Activated CD8-positive, alpha-beta memory T cell treated with anti-CD3 and anti-CD28 coated beads, Interleukin-2, amount 50 U/mL, for 1 hour (primary cell): ENCODE data around the gene FOXO3B.
"Not testable (repeated sequence)": the region's sequence is repeated elsewhere in the genome, so short reads cannot be mapped to it uniquely, and the experiment has no call there.

Experiments used
- DNase-seq: peaks from one replicate; pipeline ENCODE4 v3.0.0-alpha.2; 2020; ENCODE audit errors: extremely low read depth

Gene FOXO3B

GRCh38 chr17:18681767-18682571, at the start of gene FOXO3B:
Gene FOXO3B (minus strand): TSS chr17:18682314. CDS start chr17:18681651, 663 bp downstream.
- DNase-seq, result peak; percentile 58

- DNase-seq, result not testable (repeated sequence)
Measured at GRCh38 chr17:18723509-18723908, 41.4 kb upstream of the FOXO3B start.

GRCh38 chr17:18722612-18723011, 40.5 kb upstream of the FOXO3B start:
- not testable (repeated sequence) for DNase-seq

- DNase-seq, result not testable (repeated sequence)
Measured at GRCh38 chr17:18721775-18722547, 39.8 kb upstream of the FOXO3B start.

GRCh38 chr17:18719428-18720110, 37.5 kb upstream of the FOXO3B start:
- DNase-seq, result not testable (repeated sequence)

GRCh38 chr17:18718643-18719427, 36.7 kb upstream of the FOXO3B start:
- not testable (repeated sequence) for DNase-seq

- DNase-seq, result not testable (repeated sequence)
Measured at GRCh38 chr17:18712354-18712999, 30.4 kb upstream of the FOXO3B start.

- not testable (repeated sequence) for DNase-seq
Measured at GRCh38 chr17:18708215-18708614, 26.1 kb upstream of the FOXO3B start.

GRCh38 chr17:18705955-18706354, 23.8 kb upstream of the FOXO3B start:
- DNase-seq, result not testable (repeated sequence)

- not testable (repeated sequence) for DNase-seq
Measured at GRCh38 chr17:18698473-18699103, 16.5 kb upstream of the FOXO3B start.

- not testable (repeated sequence) for DNase-seq
Measured at GRCh38 chr17:18695143-18695542, 13.0 kb upstream of the FOXO3B start.

- not testable (repeated sequence) for DNase-seq
Measured at GRCh38 chr17:18682668-18683067, 554 bp upstream of the FOXO3B start.

GRCh38 chr17:18677381-18677780, 4.7 kb downstream of the FOXO3B start:
- DNase-seq, result not testable (repeated sequence)

- not testable (repeated sequence) for DNase-seq
Measured at GRCh38 chr17:18676928-18677327, 5.2 kb downstream of the FOXO3B start.

- not testable (repeated sequence) for DNase-seq
Measured at GRCh38 chr17:18672395-18673227, 9.5 kb downstream of the FOXO3B start.

GRCh38 chr17:18668625-18669024, 13.5 kb downstream of the FOXO3B start:
- not testable (repeated sequence) for DNase-seq

GRCh38 chr17:18667535-18667934, 14.6 kb downstream of the FOXO3B start:
- not testable (repeated sequence) for DNase-seq

GRCh38 chr17:18666326-18666725, 15.8 kb downstream of the FOXO3B start:
- DNase-seq, result not testable (repeated sequence)

- not testable (repeated sequence) for DNase-seq
Measured at GRCh38 chr17:18661924-18662624, 20.0 kb downstream of the FOXO3B start.
